ENCODE results near the gene CCDC171. TPM values are rescaled to one million over a fixed set of nuclear protein-coding genes. Genes with fewer than 3 reads are reported as not detected.

Gene CCDC171
- total RNA-seq, 1 donor from 2014 or later = 2.9 TPM

DNA sequence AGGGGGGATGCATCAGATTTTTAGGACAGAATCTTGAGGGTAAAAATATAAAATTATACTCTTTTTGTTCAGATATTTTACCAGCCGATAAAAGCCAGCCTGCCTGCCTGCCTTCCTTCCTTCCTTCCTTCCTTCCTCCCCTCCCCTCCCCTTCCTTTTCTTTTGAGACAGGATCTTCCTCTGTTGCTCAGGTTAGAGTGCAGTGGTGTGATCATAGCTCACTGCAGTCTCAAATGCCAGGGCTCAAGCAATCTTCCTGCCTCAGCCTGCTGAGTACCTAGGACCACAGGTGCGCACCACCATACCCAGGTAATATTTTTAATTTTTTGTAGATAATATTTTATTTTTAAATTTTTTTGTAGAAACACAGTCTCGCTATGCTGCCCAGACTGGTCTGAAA lies 330.0 kb downstream of the CCDC171 start:
- intact Hi-C loops (cut with DNase I) = no loop called here

DNA sequence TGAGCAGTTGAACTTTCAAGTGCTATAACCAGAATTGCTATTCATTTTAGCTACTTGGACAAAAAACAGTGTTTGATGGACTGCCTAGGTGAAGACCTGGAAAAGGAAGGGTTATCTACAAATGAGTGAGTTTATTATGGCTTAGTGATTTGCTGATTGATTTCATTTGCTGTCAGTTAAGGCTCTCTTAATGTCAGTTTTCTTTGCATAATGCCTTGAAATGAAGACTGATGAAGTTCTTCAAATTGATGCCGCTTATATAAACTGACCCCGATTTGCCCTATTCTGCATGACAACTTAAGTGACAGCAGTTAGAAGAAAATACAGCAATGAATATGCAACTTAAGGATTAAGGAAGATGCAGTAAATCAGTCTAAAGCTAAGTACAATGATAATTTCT lies 332.6 kb downstream of the CCDC171 start:
- no peaks in the 10 kb centered on the region for H3K27me3 ChIP-seq
- no peak for DNase-seq (ENCODE audit: extremely low spot score in 2 of 2)
- H3K36me3 ChIP-seq = no peaks in the 10 kb centered on the region
- H3K4me3 ChIP-seq = no peak overlapping the region
- H3K4me1 ChIP-seq = no peaks in the 10 kb centered on the region
- H3K27ac ChIP-seq = no peak overlapping the region
- H3K9me3 ChIP-seq = no peaks in the 10 kb centered on the region
- intact Hi-C loops (cut with DNase I) = no loop called here
- TF ChIP-seq POLR2AphosphoS5 (IDR thresholded peaks at IDR 0.05; ENCODE audit: insufficient read depth in 1 of 2, low read depth in 1 of 2) (no peak), POLR2A (IDR thresholded peaks at IDR 0.05) (no peak)
- TF ChIP-seq, protein P1, sequence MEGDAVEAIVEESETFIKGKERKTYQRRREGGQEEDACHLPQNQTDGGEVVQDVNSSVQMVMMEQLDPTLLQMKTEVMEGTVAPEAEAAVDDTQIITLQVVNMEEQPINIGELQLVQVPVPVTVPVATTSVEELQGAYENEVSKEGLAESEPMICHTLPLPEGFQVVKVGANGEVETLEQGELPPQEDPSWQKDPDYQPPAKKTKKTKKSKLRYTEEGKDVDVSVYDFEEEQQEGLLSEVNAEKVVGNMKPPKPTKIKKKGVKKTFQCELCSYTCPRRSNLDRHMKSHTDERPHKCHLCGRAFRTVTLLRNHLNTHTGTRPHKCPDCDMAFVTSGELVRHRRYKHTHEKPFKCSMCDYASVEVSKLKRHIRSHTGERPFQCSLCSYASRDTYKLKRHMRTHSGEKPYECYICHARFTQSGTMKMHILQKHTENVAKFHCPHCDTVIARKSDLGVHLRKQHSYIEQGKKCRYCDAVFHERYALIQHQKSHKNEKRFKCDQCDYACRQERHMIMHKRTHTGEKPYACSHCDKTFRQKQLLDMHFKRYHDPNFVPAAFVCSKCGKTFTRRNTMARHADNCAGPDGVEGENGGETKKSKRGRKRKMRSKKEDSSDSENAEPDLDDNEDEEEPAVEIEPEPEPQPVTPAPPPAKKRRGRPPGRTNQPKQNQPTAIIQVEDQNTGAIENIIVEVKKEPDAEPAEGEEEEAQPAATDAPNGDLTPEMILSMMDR (IDR thresholded peaks at IDR 0.05) = no peak

More for the DNA sequence above, 330.0 kb downstream of the CCDC171 start:
- Histone ChIP-seq H3K27me3 (no peaks in the 10 kb centered on the region), H3K36me3 (no peaks in the 10 kb centered on the region), H3K4me1 (no peaks in the 10 kb centered on the region), H3K27ac (no peak overlapping the region), H3K9me3 (no peaks in the 10 kb centered on the region), H3K4me3 (no peak overlapping the region)
- no peak for DNase-seq (ENCODE audit: extremely low spot score in 2 of 2)
- TF ChIP-seq, protein P1 (IDR thresholded peaks at IDR 0.05) = no peak
- TF ChIP-seq POLR2A (IDR thresholded peaks at IDR 0.05) (no peak), POLR2AphosphoS5 (IDR thresholded peaks at IDR 0.05; ENCODE audit: insufficient read depth in 1 of 2, low read depth in 1 of 2) (no peak)

DNA sequence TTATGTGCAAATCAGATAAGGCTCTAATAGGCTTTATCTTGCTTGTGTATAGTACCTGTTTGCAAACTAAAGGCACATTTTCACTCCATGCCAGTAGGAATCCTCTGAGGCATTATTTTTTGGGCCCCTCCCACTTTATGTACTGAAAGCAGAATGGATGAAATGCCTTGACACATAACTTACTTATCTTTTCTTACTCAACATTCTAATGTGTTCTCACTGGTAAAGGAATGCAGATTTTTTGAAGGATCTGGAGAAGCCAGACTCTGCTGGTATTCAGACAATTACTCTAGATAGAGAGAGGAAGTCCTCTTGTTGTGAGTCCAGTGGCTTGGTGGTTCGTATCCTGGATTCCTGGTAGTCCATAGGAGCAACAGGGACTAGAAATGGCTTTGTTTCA lies 336.7 kb downstream of the CCDC171 start:
- no peak overlapping the region for H3K27ac ChIP-seq
- no peaks in the 10 kb centered on the region for H3K9me3 ChIP-seq
- H3K4me1 ChIP-seq = no peaks in the 10 kb centered on the region
- TF ChIP-seq POLR2A (IDR thresholded peaks at IDR 0.05) (no peak), POLR2AphosphoS5 (IDR thresholded peaks at IDR 0.05; ENCODE audit: insufficient read depth in 1 of 2, low read depth in 1 of 2) (no peak)
- TF ChIP-seq, protein P1 (IDR thresholded peaks at IDR 0.05) = no peak
- no peaks in the 10 kb centered on the region for H3K27me3 ChIP-seq
- no peaks in the 10 kb centered on the region for H3K36me3 ChIP-seq
- H3K4me3 ChIP-seq = no peak overlapping the region
- intact Hi-C loops (cut with DNase I) = no loop called here
- DNase-seq (ENCODE audit: extremely low spot score in 2 of 2) = no peak

DNA sequence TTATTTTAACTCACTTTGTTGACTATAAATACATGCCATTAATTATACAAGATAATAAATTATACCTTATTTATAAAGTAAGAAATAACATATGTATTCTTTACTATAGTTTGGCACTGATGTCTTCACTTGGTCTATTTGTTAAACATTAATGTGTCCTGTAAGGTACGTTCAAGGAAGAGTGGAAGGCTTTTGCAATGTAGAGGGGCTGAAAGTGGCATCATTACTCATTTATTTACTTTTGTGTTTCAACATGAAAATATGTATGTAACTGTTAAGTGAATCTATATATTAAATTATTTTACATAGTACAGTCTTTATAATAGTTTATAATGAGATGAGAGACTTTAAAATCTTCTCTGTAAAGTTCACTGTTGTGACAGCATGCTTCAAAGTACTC lies 348.7 kb downstream of the CCDC171 start:
- H3K27ac ChIP-seq = no peak overlapping the region
- H3K4me3 ChIP-seq = no peak overlapping the region
- no peaks in the 10 kb centered on the region for H3K27me3 ChIP-seq
- H3K4me1 ChIP-seq = no peaks in the 10 kb centered on the region
- intact Hi-C loops (cut with DNase I) = no loop called here
- DNase-seq (ENCODE audit: extremely low spot score in 2 of 2) = no peak
- no peaks in the 10 kb centered on the region for H3K9me3 ChIP-seq
- no peaks in the 10 kb centered on the region for H3K36me3 ChIP-seq
- TF ChIP-seq POLR2AphosphoS5 (IDR thresholded peaks at IDR 0.05; ENCODE audit: insufficient read depth in 1 of 2, low read depth in 1 of 2) (no peak), POLR2A (IDR thresholded peaks at IDR 0.05) (no peak)
- TF ChIP-seq, protein P1 (IDR thresholded peaks at IDR 0.05) = no peak

DNA sequence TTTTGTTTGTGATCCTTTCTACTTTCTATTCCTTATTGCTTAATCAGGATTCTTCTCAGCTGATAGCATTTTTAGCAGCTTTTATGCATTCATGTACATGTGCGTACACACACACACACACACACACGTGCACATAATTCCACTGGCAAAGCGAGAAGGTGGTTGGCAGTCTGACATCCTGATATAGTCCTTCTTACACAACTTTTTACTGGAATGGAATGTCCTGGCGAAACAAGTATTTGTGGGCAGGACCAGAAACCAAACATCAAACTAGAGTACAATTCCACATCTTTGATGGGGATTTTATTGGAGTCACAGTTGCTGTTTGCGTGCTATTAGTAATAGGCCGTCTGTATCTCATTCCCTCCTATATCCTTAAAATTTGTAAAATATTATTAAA lies 356.5 kb downstream of the CCDC171 start:
- H3K4me3 ChIP-seq = no peak overlapping the region
- no peaks in the 10 kb centered on the region for H3K27me3 ChIP-seq
- no peak for DNase-seq (ENCODE audit: extremely low spot score in 2 of 2)
- no peaks in the 10 kb centered on the region for H3K36me3 ChIP-seq
- H3K4me1 ChIP-seq = no peaks in the 10 kb centered on the region
- intact Hi-C loops (cut with DNase I) = no loop called here
- TF ChIP-seq POLR2A (IDR thresholded peaks at IDR 0.05) (no peak), POLR2AphosphoS5 (IDR thresholded peaks at IDR 0.05; ENCODE audit: insufficient read depth in 1 of 2, low read depth in 1 of 2) (no peak)
- TF ChIP-seq, protein P1 (IDR thresholded peaks at IDR 0.05) = no peak
- no peak overlapping the region for H3K27ac ChIP-seq
- no peaks in the 10 kb centered on the region for H3K9me3 ChIP-seq
